SK-N-MC (cell line): ENCODE results near the gene C11orf54.

Experiments
- DNase-seq: peaks from one replicate; pipeline ENCODE4 v3.0.0-alpha.2; 2011; ENCODE audit warnings: low read depth, low spot score
- H3K27ac ChIP-seq: fragments of 200-600 bp; sonication (generic); 2 replicates; pipeline ENCODE4 v1.5.1; 2016; ENCODE audit warnings: mixed run types
- H3K36me3 ChIP-seq: fragments of 200-600 bp; sonication (generic); 2 replicates; pipeline ENCODE4 v1.6.1; 2017; ENCODE audit warnings: antibody characterized with exemption, low read length, mixed read lengths; ENCODE audit not compliant: insufficient read depth
- H3K4me3 ChIP-seq: fragments of 200-600 bp; sonication (generic); 2 replicates; pipeline ENCODE4 v1.5.1; 2016
- H3K9ac ChIP-seq: fragments of 200-600 bp; sonication (generic); 2 replicates; pipeline ENCODE4 v1.8.0; 2017; ENCODE audit warnings: mixed run types, mixed read lengths; ENCODE audit not compliant: insufficient read length
- H3K9me3 ChIP-seq: fragments of 200-600 bp; sonication (generic); 2 replicates; pipeline ENCODE4 v1.6.1; 2017; ENCODE audit warnings: low read depth, mild to moderate bottlenecking, antibody characterized with exemption, low read length, moderate library complexity, mixed read lengths
- EZH2 ChIP-seq: fragments of 200-600 bp; sonication (generic); IDR thresholded peaks from one replicate; pipeline ENCODE4 v1.6.1; 2017; ENCODE audit warnings: antibody characterized with exemption
- FOXP2 ChIP-seq: optimal IDR thresholded peaks from 2 replicates; pipeline ENCODE3; 2011; ENCODE audit warnings: mild to moderate bottlenecking, moderate library complexity; ENCODE audit not compliant: insufficient read depth; ENCODE audit errors: extremely low read length, control extremely low read depth
- POLR2AphosphoS5 ChIP-seq: IDR thresholded peaks from 2 replicates; pipeline ENCODE4 v1.6.1; 2012; ENCODE audit warnings: mild to moderate bottlenecking, low read depth, low read length, borderline replicate concordance

C11orf54 gene

DNA sequence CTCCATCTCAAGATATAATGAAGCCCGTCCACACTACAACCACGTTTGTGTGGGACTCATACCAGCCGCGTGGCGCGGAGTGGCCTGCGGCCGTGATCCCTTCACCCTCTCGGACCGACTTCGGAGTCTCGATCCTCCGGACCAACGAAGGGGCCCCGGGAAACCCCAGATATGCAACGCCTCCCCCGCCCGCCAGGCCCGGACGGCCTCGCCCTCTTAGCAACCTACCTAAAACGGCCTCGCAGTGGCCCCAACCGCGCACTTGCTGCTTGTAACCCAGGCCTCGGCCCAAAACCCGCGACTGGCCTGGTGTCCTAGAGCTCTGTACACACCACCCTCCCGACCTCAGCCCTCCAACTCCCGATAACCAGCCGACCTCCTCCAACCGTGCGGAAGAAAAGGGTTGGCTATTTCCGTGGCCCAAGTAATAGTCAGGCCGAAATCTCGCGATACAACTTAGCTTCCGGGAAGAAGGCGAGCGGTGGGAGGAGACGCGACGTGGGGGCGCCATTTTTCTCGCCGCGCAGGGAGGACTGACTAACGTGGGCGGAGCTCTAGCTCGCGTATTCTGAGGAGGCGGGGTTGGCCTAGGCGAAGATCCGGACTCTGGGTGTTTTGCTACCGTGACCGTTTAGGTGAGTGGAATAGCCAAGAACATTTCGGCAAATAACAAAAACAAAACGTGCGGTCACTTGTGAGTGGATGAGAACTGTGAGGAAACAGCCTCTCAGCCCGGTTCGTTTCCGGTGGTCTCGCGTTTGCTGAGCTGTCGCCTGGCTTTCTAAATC is at the start of gene C11orf54, which contains the start of gene TAF1D:
C11orf54 (plus strand) TSS at position 579 of the 788 bp plus-strand sequence. CDS start 5,722 bp downstream, outside the sequence.
TAF1D (minus strand) TSS at position 402 of the 788 bp plus-strand sequence. CDS start 2,191 bp downstream, outside the sequence.
- H3K9ac ChIP-seq: peak within 1 kb of the TSS; percentile 100
- H3K36me3 ChIP-seq: peaks cover 45% of the 10 kb centered on the region
- peak within 1 kb of the TSS; percentile 93 for H3K27ac ChIP-seq

DNA sequence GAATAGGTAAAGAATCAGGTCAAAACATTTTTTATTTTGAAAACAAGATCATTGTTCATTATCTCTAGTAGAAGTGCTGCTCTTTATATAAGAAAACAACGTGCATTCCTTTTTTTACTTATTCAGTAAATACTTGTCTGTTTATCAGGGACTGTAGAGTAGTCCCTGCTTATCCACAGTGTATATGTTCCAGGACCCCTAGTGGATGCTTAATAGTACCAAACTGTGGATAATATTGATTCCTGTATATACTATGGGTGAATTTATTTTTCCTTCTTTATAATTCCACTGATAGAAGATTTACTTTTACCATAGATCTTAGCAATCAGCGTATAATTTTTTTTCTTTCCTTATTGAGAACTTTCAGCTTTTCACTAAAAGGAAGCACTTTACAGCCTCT is 47.4 kb upstream of the C11orf54 start:
- no peak overlapping the region for H3K9ac ChIP-seq
- DNase-seq: no peak
- no peak overlapping the region for H3K4me3 ChIP-seq
- no peak overlapping the region for H3K27ac ChIP-seq
- TF ChIP-seq FOXP2 (no peak), POLR2AphosphoS5 (no peak), EZH2 (no peak)
- H3K9me3 ChIP-seq: no peaks in the 10 kb centered on the region
- peaks cover 80% of the 10 kb centered on the region for H3K36me3 ChIP-seq

More for the DNA sequence above, at the start of gene C11orf54, which contains the start of gene TAF1D:
- H3K9me3 ChIP-seq: no peaks in the 10 kb centered on the region
- peak within 1 kb of the TSS; percentile 98 for H3K4me3 ChIP-seq
- DNase-seq: peak; percentile 94
- TF ChIP-seq EZH2: no peak
- TF ChIP-seq POLR2AphosphoS5: peak; percentile 100
- TF ChIP-seq FOXP2: no peak

- no peak overlapping the region for H3K9ac ChIP-seq
- H3K27ac ChIP-seq: no peak overlapping the region
- peaks cover 80% of the 10 kb centered on the region for H3K36me3 ChIP-seq
- DNase-seq: no peak
- no peaks in the 10 kb centered on the region for H3K9me3 ChIP-seq
- no peak overlapping the region for H3K4me3 ChIP-seq
- TF ChIP-seq EZH2: no peak
- no peak for TF ChIP-seq POLR2AphosphoS5
- no peak for TF ChIP-seq FOXP2
Observed at GRCh38 chr11:93694557-93694956, 46.9 kb upstream of the C11orf54 start.

- Histone ChIP-seq H3K9me3 (no peaks in the 10 kb centered on the region), H3K36me3 (peaks cover 85% of the 10 kb centered on the region), H3K9ac (no peak overlapping the region), H3K27ac (no peak overlapping the region), H3K4me3 (no peak overlapping the region)
- TF ChIP-seq POLR2AphosphoS5 (no peak), EZH2 (no peak)
- no peak for DNase-seq
Observed at GRCh38 chr11:93697611-93698010, 43.9 kb upstream of the C11orf54 start.

DNA sequence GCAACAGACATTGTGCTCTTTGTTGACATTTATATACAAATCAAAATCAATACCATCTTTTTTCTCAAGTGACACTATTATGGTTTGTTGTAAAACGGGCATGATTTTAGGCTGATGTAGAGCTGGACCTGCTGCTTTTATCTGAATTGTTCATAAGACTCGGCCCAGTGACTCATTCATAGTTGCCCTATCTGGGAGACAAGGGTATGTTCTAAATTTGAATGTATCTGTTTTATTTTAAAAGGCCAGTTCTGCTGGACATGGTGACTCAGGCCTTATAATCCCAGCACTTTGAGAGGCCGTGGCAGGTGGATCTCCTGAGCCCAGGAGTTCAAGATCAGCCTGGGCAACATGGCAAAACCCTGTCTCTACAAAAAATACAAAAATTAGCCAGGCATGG is 40.6 kb upstream of the C11orf54 start:
- no peak overlapping the region for H3K4me3 ChIP-seq
- H3K9me3 ChIP-seq: no peaks in the 10 kb centered on the region
- H3K36me3 ChIP-seq: peaks cover 92% of the 10 kb centered on the region
- no peak overlapping the region for H3K9ac ChIP-seq
- TF ChIP-seq FOXP2: no peak
- TF ChIP-seq EZH2: no peak
- TF ChIP-seq POLR2AphosphoS5: no peak
- no peak overlapping the region for H3K27ac ChIP-seq
- DNase-seq: no peak

DNA sequence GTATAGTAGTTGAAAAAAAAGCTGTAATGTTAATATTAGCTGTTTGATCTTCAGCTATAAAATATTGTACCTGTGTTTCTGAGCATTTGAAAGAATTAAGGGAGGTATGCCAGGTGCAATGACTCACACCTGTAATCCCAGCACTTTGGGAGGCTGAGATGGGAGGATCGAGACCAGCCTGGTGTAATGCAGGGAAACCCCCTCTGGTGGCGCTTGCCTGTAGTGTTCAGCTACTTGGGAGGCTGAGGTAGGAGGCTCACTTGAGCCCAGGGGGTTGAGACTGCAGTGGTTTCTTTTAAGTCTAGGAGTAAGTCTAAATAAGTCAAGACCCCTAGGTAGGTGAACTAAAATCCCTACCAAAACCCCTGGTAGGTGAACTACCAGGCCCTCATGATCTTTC is 37.2 kb upstream of the C11orf54 start:
- peaks cover 14% of the 10 kb centered on the region for H3K9me3 ChIP-seq
- TF ChIP-seq EZH2 (no peak), POLR2AphosphoS5 (no peak)
- no peak overlapping the region for H3K9ac ChIP-seq
- peaks cover 90% of the 10 kb centered on the region for H3K36me3 ChIP-seq
- no peak overlapping the region for H3K4me3 ChIP-seq
- H3K27ac ChIP-seq: no peak overlapping the region
- no peak for DNase-seq

- Histone ChIP-seq H3K9ac (no peak overlapping the region), H3K9me3 (peaks cover 14% of the 10 kb centered on the region), H3K36me3 (peaks cover 92% of the 10 kb centered on the region), H3K4me3 (no peak overlapping the region), H3K27ac (no peak overlapping the region)
- TF ChIP-seq FOXP2 (no peak), POLR2AphosphoS5 (no peak), EZH2 (no peak)
- no peak for DNase-seq
Observed at GRCh38 chr11:93710239-93710638, 31.2 kb upstream of the C11orf54 start.

GRCh38 chr11:93712678-93713077 is 28.8 kb upstream of the C11orf54 start:
- no peak for TF ChIP-seq EZH2
- Histone ChIP-seq H3K27ac (no peak overlapping the region), H3K9ac (no peak overlapping the region), H3K4me3 (no peak overlapping the region), H3K9me3 (peaks cover 14% of the 10 kb centered on the region), H3K36me3 (peaks cover 88% of the 10 kb centered on the region)
- no peak for DNase-seq

DNA sequence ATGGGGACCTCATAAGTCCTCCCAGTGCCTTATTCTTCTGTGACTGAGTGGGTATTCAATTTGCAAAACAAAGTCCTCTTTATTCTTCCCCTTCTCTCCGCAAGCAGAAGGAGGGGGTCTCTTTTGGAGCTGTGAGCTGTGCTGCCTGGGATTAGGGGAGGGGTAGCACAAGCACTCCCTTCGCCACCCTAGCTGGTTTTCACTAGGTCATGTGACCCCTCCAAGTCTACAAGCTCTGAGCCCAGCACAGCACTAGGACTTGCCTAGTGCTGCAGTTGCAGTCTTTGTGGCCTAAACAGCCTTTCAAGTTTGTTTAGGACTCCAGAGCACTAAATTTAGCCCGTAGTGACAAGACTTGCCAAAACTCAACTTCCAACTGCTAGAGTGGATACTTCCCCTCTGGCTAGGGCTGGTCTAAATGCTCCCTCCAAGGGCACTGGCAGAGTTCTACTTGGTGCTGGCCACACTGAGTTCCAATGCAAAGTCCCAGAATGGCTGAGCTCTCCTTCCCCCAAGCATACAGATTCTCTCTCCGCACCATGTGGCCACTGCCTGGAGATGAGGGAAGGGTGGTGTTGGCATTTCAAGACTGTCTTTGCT is 25.6 kb upstream of the C11orf54 start:
- Histone ChIP-seq H3K9ac (no peak overlapping the region), H3K4me3 (no peak overlapping the region), H3K36me3 (peaks cover 62% of the 10 kb centered on the region), H3K27ac (no peak overlapping the region), H3K9me3 (no peaks in the 10 kb centered on the region)
- no peak for TF ChIP-seq FOXP2
- no peak for TF ChIP-seq POLR2AphosphoS5
- TF ChIP-seq EZH2: no peak
- DNase-seq: no peak
